Activated CD4-positive, alpha-beta T cell treated with anti-CD3 and anti-CD28 coated beads for 36 hours (primary cell): ENCODE data around the gene THADA. TPM values are rescaled to one million over a fixed set of nuclear protein-coding genes. Genes with fewer than 3 reads are reported as not detected.

Source experiments
- ATAC-seq: fragments of 200-7000 bp; cut with Tn5 transposase; one replicate; pipeline ENCODE4 v1.10.0; 2021; ENCODE audit warnings: mild to moderate bottlenecking, moderate library complexity
- CTCF ChIA-PET: fragments of 350-600 bp; sonication (Branson Sonifier 250); formaldehyde crosslinking; loops from one replicate; lab custom pipeline; 2021; ENCODE audit warnings: antibody characterized with exemption; lab: Charles Lee
- POLR2A ChIA-PET: fragments of 350-600 bp; sonication (Branson Sonifier 250); formaldehyde crosslinking; loops from one replicate; lab custom pipeline; 2021; ENCODE audit warnings: antibody characterized with exemption, inconsistent platforms; lab: Charles Lee
- DNase-seq: peaks from one replicate; pipeline ENCODE4 v3.0.0-alpha.2; 2020
- H3K27ac Mint-ChIP-seq: one replicate; pipeline ENCODE4 v1.8.0; 2021; ENCODE audit warnings: mixed read lengths
- H3K27me3 Mint-ChIP-seq: one replicate; pipeline ENCODE4 v1.8.0; 2021; ENCODE audit warnings: mixed read lengths
- H3K36me3 Mint-ChIP-seq: one replicate; pipeline ENCODE4 v1.8.0; 2021; ENCODE audit warnings: low read depth, mixed read lengths
- H3K4me1 Mint-ChIP-seq: one replicate; pipeline ENCODE4 v1.8.0; 2021; ENCODE audit warnings: mixed read lengths
- H3K4me3 Mint-ChIP-seq: one replicate; pipeline ENCODE4 v1.8.0; 2021; ENCODE audit warnings: mild to moderate bottlenecking, moderate library complexity, mixed read lengths
- H3K9me3 Mint-ChIP-seq: one replicate; pipeline ENCODE4 v1.8.0; 2021; ENCODE audit warnings: low read depth, mixed read lengths
- intact Hi-C, 2 experiments: fragments of 100-400 bp; cut with DNase I in 1 of 2; cut with micrococcal nuclease in 1 of 2; formaldehyde crosslinking; loops; one replicate each; pipeline versions ENCODE4 v1.14.2 to v1.15.1; 2022 to 2024; cut with DNase I, micrococcal nuclease
- total RNA-seq, 2 experiments: library from RNA; stranded (reverse); gene quantifications; one replicate each; pipeline ENCODE4 v1.2.3, GENCODE V29; 2021

THADA gene
- total RNA-seq, 2 experiments from 2014 or later: 32.5 to 36.6 TPM

GRCh38 chr2:43467891-43468290, 127.9 kb downstream of the THADA start:
- POLR2A ChIA-PET: no interaction called here
- no peak for DNase-seq
- CTCF ChIA-PET: interaction anchor here (1.0 to 1.4 kb wide), 3 partner anchors 11 to 24 kb away, joined by 3 to 6 read pairs (median 4); no protein-coding TSS in a partner anchor
- H3K27me3 Mint-ChIP-seq: no peaks in the 10 kb centered on the region
- peaks cover 8% of the 10 kb centered on the region for H3K36me3 Mint-ChIP-seq
- H3K9me3 Mint-ChIP-seq: no peaks in the 10 kb centered on the region
- no peak overlapping the region for H3K4me3 Mint-ChIP-seq
- H3K4me1 Mint-ChIP-seq: no peaks in the 10 kb centered on the region
- H3K27ac Mint-ChIP-seq: no peak overlapping the region
- intact Hi-C loops: no loop called here
- no peak for ATAC-seq

DNA sequence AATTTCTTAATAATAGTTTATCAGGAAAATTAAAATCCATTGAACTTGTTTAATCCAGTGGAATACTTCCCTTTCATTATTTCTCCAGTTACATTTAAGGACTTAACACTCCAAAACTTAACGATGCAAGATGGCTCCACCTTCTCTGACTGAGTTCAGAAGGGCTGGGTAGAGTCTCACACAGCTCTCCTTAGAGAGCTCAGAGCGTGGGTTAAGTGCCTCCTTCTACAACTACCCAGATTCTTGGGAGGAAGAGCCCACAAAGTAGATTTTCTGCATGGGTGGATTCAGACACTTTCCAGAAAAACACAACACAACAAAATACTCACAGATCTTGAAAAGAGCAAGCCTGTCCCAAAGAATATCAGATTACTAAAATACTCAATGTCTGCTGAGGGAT, 130.6 kb downstream of the THADA start:
- Mint-ChIP-seq H3K4me1 (peaks cover 2% of the 10 kb centered on the region), H3K9me3 (no peaks in the 10 kb centered on the region), H3K36me3 (peaks cover 14% of the 10 kb centered on the region), H3K27me3 (no peaks in the 10 kb centered on the region), H3K27ac (no peak overlapping the region), H3K4me3 (no peak overlapping the region)
- ChIA-PET POLR2A (no interaction called here), CTCF (interaction anchor here (3.3 kb wide), 1 partner anchor 19 kb away, joined by 11 read pairs; no protein-coding TSS in a partner anchor)
- no peak for ATAC-seq
- intact Hi-C loops: no loop called here
- DNase-seq: no peak

- H3K4me3 Mint-ChIP-seq: no peak overlapping the region
- ATAC-seq: no peak
- no peaks in the 10 kb centered on the region for H3K27me3 Mint-ChIP-seq
- H3K4me1 Mint-ChIP-seq: peaks cover 2% of the 10 kb centered on the region
- intact Hi-C loops: no loop called here
- no peak for DNase-seq
- ChIA-PET POLR2A (no interaction called here), CTCF (interaction anchor here (3.3 kb wide), 1 partner anchor 19 kb away, joined by 11 read pairs; no protein-coding TSS in a partner anchor)
- no peak overlapping the region for H3K27ac Mint-ChIP-seq
- peaks cover 15% of the 10 kb centered on the region for H3K36me3 Mint-ChIP-seq
- no peaks in the 10 kb centered on the region for H3K9me3 Mint-ChIP-seq
These were observed 131.2 kb downstream of the THADA start for GRCh38 chr2:43464590-43464989.

DNA sequence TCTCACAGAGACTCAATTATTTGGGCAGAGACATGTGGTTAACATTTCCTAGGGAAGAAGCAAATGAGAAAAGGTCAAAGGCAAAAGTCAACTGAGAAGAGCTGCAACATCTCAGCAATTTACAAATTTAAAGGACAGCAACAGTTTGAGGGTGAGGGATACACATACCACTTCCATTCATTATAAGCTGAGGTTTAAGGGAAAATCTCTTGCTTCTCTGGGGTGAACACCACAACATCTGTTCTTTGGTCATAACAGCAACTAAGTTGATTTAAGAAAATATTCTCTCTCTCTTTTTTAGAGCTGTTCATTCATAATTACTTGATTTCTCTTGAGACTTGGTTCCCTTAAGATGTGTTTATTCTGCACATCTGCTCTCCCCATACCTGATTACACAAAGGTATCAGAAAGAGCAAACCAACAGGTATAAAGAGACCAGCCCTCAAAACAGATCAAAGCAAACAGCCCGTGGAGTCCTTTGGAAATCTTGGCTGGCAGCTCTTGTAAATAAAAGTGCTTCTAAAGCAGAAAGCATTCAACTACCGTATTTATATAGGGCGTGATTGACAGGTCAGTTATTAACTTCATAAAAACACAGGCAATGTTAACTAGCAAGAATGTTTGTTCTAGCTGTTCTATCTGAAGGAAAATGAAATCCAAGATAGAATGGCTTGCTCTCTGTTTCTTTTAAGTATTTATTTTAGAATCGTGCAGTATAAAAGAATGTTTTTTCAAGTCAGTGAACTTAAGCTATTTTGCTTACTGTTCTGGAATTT, 132.8 kb downstream of the THADA start:
- Mint-ChIP-seq H3K27ac (no peak overlapping the region), H3K27me3 (no peaks in the 10 kb centered on the region), H3K36me3 (peaks cover 12% of the 10 kb centered on the region), H3K9me3 (no peaks in the 10 kb centered on the region), H3K4me1 (peaks cover 2% of the 10 kb centered on the region), H3K4me3 (no peak overlapping the region)
- ChIA-PET POLR2A (no interaction called here), CTCF (interaction anchor here (3.3 kb wide), 1 partner anchor 21 kb away, joined by 11 read pairs; no protein-coding TSS in a partner anchor)
- intact Hi-C loops: no loop called here
- ATAC-seq: no peak
- no peak for DNase-seq

GRCh38 chr2:43461453-43462073, 134.3 kb downstream of the THADA start:
- intact Hi-C loops: no loop called here
- ChIA-PET POLR2A (interaction anchor here (0.6 kb wide), 1 partner anchor 80 kb away, joined by 4 read pairs; no protein-coding TSS in a partner anchor), CTCF (interaction anchor here (1.2 kb wide), 1 partner anchor 22 kb away, joined by 4 read pairs; no protein-coding TSS in a partner anchor)
- no peaks in the 10 kb centered on the region for H3K9me3 Mint-ChIP-seq
- DNase-seq (no peak), ATAC-seq (no peak)
- peaks cover 16% of the 10 kb centered on the region for H3K36me3 Mint-ChIP-seq
- no peaks in the 10 kb centered on the region for H3K27me3 Mint-ChIP-seq
- H3K4me3 Mint-ChIP-seq: no peak overlapping the region
- no peak overlapping the region for H3K27ac Mint-ChIP-seq
- H3K4me1 Mint-ChIP-seq: peaks cover 2% of the 10 kb centered on the region

- Mint-ChIP-seq H3K4me1 (peaks cover 2% of the 10 kb centered on the region), H3K36me3 (peaks cover 15% of the 10 kb centered on the region), H3K4me3 (no peak overlapping the region), H3K27ac (no peak overlapping the region), H3K27me3 (no peaks in the 10 kb centered on the region), H3K9me3 (no peaks in the 10 kb centered on the region)
- intact Hi-C loops: no loop called here
- ATAC-seq (no peak), DNase-seq (no peak)
- ChIA-PET CTCF (interaction anchor here (0.7 to 1.2 kb wide), 2 partner anchors 23 to 116 kb away, joined by 3 to 4 read pairs; no protein-coding TSS in a partner anchor), POLR2A (no interaction called here)
These were observed 135.1 kb downstream of the THADA start for GRCh38 chr2:43460611-43461365.

GRCh38 chr2:43460174-43460546, 135.7 kb downstream of the THADA start:
- no peaks in the 10 kb centered on the region for H3K27me3 Mint-ChIP-seq
- peaks cover 12% of the 10 kb centered on the region for H3K36me3 Mint-ChIP-seq
- peaks cover 3% of the 10 kb centered on the region for H3K4me1 Mint-ChIP-seq
- ATAC-seq: no peak
- no peak for DNase-seq
- H3K27ac Mint-ChIP-seq: no peak overlapping the region
- ChIA-PET CTCF (interaction anchor here (1.2 kb wide), 1 partner anchor 24 kb away, joined by 4 read pairs; no protein-coding TSS in a partner anchor), POLR2A (no interaction called here)
- H3K9me3 Mint-ChIP-seq: no peaks in the 10 kb centered on the region
- intact Hi-C loops: no loop called here
- H3K4me3 Mint-ChIP-seq: no peak overlapping the region

GRCh38 chr2:43459446-43460173, 136.2 kb downstream of the THADA start:
- intact Hi-C loops: no loop called here
- DNase-seq (no peak), ATAC-seq (no peak)
- H3K27ac Mint-ChIP-seq: no peak overlapping the region
- no peak overlapping the region for H3K4me3 Mint-ChIP-seq
- no peaks in the 10 kb centered on the region for H3K9me3 Mint-ChIP-seq
- CTCF ChIA-PET: no interaction called here
- H3K27me3 Mint-ChIP-seq: no peaks in the 10 kb centered on the region
- POLR2A ChIA-PET: no interaction called here
- peaks cover 3% of the 10 kb centered on the region for H3K4me1 Mint-ChIP-seq
- peaks cover 14% of the 10 kb centered on the region for H3K36me3 Mint-ChIP-seq

DNA sequence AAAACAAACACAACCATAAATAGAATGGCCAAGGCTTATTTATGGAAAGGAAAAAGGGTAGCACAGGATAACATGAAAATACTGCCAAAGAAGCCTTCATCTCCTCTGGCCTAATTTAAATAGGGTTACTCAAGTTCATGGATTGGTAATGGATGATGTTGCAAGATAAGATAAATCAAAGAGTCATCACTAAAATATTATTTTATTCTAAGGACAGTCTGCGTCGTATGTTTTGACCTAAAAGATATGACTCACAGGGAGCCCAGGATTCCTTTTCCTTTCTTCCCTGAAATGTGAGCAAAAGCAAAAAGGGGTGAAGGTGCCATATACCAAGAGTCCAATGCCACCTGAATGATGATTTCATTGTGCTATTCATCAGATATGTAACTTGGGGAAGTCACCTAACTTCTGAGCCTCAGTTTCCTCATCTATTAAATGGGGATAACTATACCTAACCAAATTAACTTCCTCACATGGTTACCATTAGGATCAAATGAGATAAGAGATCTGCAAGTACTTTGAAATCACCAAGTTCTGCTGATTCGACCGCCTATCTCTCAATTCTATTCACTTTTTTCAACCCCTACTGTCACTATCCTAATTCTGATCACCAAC, 137.7 kb downstream of the THADA start:
- intact Hi-C loops: no loop called here
- Mint-ChIP-seq H3K9me3 (no peaks in the 10 kb centered on the region), H3K36me3 (peaks cover 15% of the 10 kb centered on the region), H3K27ac (no peak overlapping the region), H3K4me1 (peaks cover 3% of the 10 kb centered on the region), H3K27me3 (no peaks in the 10 kb centered on the region), H3K4me3 (no peak overlapping the region)
- ATAC-seq (no peak), DNase-seq (no peak)
- ChIA-PET CTCF (no interaction called here), POLR2A (no interaction called here)

DNA sequence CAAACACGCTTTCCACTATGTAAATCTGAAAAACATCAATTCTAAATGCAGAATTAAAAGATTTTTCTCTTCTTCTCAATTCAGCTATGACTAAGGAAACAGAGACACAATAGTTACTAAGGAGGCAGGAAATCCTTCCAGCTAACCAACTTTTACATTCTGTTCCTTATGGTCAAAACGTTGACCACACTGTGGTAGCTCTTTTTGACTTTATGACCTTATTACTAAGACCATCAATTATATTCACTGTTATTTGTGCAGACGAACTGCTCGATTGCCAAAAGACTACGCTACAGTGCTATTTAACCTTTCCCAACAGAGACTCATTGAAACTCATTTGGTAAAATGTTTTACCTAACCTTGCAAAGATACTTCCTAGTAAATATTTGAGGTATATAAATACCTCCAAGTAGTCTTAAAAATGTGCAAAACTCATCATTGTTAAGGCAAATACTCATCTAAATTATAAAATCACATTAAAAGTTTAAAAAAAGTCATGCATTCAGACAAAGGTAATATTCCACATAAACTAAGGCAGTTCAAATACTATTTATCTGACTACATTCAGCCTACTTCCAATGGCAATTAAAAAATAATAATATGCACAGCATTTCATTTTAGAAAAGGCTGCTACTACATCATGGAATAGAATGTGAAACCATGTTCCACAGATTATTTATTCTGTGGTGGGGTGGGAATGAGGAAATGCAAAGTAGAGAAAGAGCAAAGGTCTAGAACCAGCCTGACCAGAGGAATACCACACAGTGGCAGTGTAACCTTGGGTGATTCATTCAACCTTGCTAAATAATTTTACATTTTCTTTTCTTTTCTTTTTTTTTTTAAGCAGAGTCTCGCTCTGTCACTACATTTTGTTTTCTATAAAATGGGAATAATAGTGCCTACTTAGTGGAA, 139.9 kb downstream of the THADA start:
- peaks cover 5% of the 10 kb centered on the region for H3K4me1 Mint-ChIP-seq
- H3K27ac Mint-ChIP-seq: no peak overlapping the region
- CTCF ChIA-PET: interaction anchor here (0.6 kb wide), 3 partner anchors 138 to 628 kb away, joined by 3 read pairs; no protein-coding TSS in a partner anchor
- ATAC-seq (no peak), DNase-seq (no peak)
- POLR2A ChIA-PET: interaction anchor here (0.8 kb wide), 1 partner anchor 32 kb away, joined by 7 read pairs; no protein-coding TSS in a partner anchor
- intact Hi-C loops: loop anchor here in 1 of 2 experiments (2.0 kb wide), 1 partner anchor 19 kb away; no protein-coding TSS in a partner anchor
- no peaks in the 10 kb centered on the region for H3K9me3 Mint-ChIP-seq
- peaks cover 28% of the 10 kb centered on the region for H3K36me3 Mint-ChIP-seq
- no peak overlapping the region for H3K4me3 Mint-ChIP-seq
- H3K27me3 Mint-ChIP-seq: no peaks in the 10 kb centered on the region
